H9 (cell line): Measurements from ENCODE around the gene DMBT1. TPM values are rescaled to one million over a fixed set of nuclear protein-coding genes. Genes with fewer than 3 reads are reported as not detected.

Experiments used
- DNase-seq: peaks from one replicate; pipeline ENCODE4 v3.0.0-alpha.2; 2017
- H2AFZ ChIP-seq: one replicate; pipeline ENCODE4 v1.6.1; 2013; ENCODE audit warnings: mild to moderate bottlenecking, low read length, control low read depth, moderate library complexity
- H2AK5ac ChIP-seq: 2 replicates; pipeline ENCODE4 v1.6.1; 2013; ENCODE audit warnings: low read length, control low read depth, mixed read lengths; ENCODE audit not compliant: insufficient read length
- H2BK120ac ChIP-seq: one replicate; pipeline ENCODE4 v1.6.1; 2013; ENCODE audit warnings: low read depth, mild to moderate bottlenecking, low read length, control low read depth, inconsistent platforms; ENCODE audit not compliant: poor library complexity, severe bottlenecking
- H2BK12ac ChIP-seq: 2 replicates; pipeline ENCODE4 v1.6.1; 2013; ENCODE audit warnings: low read length, control low read depth, mixed read lengths, low read depth; ENCODE audit not compliant: insufficient read length
- H2BK15ac ChIP-seq: 2 replicates; pipeline ENCODE4 v1.6.1; 2013; ENCODE audit warnings: low read depth, low read length, control low read depth
- H2BK20ac ChIP-seq: one replicate; pipeline ENCODE4 v1.6.1; 2013; ENCODE audit warnings: low read depth, mild to moderate bottlenecking, low read length, control low read depth, inconsistent platforms; ENCODE audit not compliant: poor library complexity, severe bottlenecking
- H2BK5ac ChIP-seq: 2 replicates; pipeline ENCODE4 v1.6.1; 2013; ENCODE audit warnings: low read length, control low read depth, mixed read lengths; ENCODE audit not compliant: insufficient read length
- H3K14ac ChIP-seq: 2 replicates; pipeline ENCODE4 v1.6.1; 2013; ENCODE audit warnings: low read length, control low read depth; ENCODE audit not compliant: insufficient read depth
- H3K18ac ChIP-seq: 2 replicates; pipeline ENCODE4 v1.6.1; 2013; ENCODE audit warnings: low read depth, mild to moderate bottlenecking, mixed read lengths, low read length, control low read depth; ENCODE audit not compliant: insufficient read length
- H3K23ac ChIP-seq: 2 replicates; pipeline ENCODE4 v1.6.1; 2013; ENCODE audit warnings: low read length, control low read depth, mixed read lengths, low read depth; ENCODE audit not compliant: insufficient read length
- H3K23me2 ChIP-seq: 2 replicates; pipeline ENCODE4 v1.6.1; 2013; ENCODE audit warnings: low read depth, mild to moderate bottlenecking, mixed read lengths, low read length, control low read depth; ENCODE audit not compliant: insufficient read length, poor library complexity, severe bottlenecking
- H3K27ac ChIP-seq: 2 replicates; pipeline ENCODE4 v1.5.1; 2013; ENCODE audit warnings: low read length, control low read depth, mixed read lengths, low read depth; ENCODE audit not compliant: insufficient read length
- H3K27me3 ChIP-seq: 2 replicates; pipeline ENCODE4 v1.6.1; 2013; ENCODE audit warnings: low read length, control low read depth, inconsistent platforms; ENCODE audit not compliant: insufficient read depth
- H3K4ac ChIP-seq: 2 replicates; pipeline ENCODE4 v1.6.1; 2013; ENCODE audit warnings: low read depth, mild to moderate bottlenecking, control low read depth, inconsistent platforms, low read length, moderate library complexity
- H3K4me1 ChIP-seq: 2 replicates; pipeline ENCODE4 v1.6.1; 2013; ENCODE audit warnings: low read length, control low read depth, inconsistent platforms; ENCODE audit not compliant: insufficient read depth
- H3K4me2 ChIP-seq: 2 replicates; pipeline ENCODE4 v1.6.1; 2013; ENCODE audit warnings: low read length, control low read depth, mixed read lengths; ENCODE audit not compliant: insufficient read length, insufficient read depth
- H3K56ac ChIP-seq: 2 replicates; pipeline ENCODE4 v1.6.1; 2013; ENCODE audit warnings: low read depth, mild to moderate bottlenecking, mixed read lengths, low read length, control low read depth; ENCODE audit not compliant: insufficient read length
- H3K79me1 ChIP-seq: 2 replicates; pipeline ENCODE4 v1.6.1; 2013; ENCODE audit warnings: low read depth, mild to moderate bottlenecking, moderate library complexity, low read length, control low read depth, inconsistent platforms; ENCODE audit not compliant: insufficient read depth, poor library complexity, severe bottlenecking
- H3K79me2 ChIP-seq: 2 replicates; pipeline ENCODE4 v1.6.1; 2013; ENCODE audit warnings: low read length, control low read depth, inconsistent platforms; ENCODE audit not compliant: insufficient read depth
- H3K9ac ChIP-seq: 2 replicates; pipeline ENCODE4 v1.6.1; 2013; ENCODE audit warnings: low read length, control low read depth, mixed read lengths; ENCODE audit not compliant: insufficient read length; ENCODE audit errors: extremely low read depth
- H3K9me3 ChIP-seq: one replicate; pipeline ENCODE4 v1.6.1; 2013; ENCODE audit warnings: low read depth, low read length, inconsistent platforms; ENCODE audit not compliant: control insufficient read depth
- H3T11ph ChIP-seq: one replicate; pipeline ENCODE4 v1.6.1; 2013; ENCODE audit warnings: mild to moderate bottlenecking, low read length, control low read depth, inconsistent platforms
- H4K20me1 ChIP-seq: one replicate; pipeline ENCODE4 v1.6.1; 2013; ENCODE audit not compliant: control insufficient read depth, insufficient read length, insufficient read depth
- H4K5ac ChIP-seq: 2 replicates; pipeline ENCODE4 v1.6.1; 2013; ENCODE audit warnings: low read depth, mild to moderate bottlenecking, mixed read lengths, low read length, control low read depth; ENCODE audit not compliant: insufficient read length
- H4K8ac ChIP-seq: replicated peaks from 2 replicates; pipeline ENCODE4 v1.6.1; 2013; ENCODE audit warnings: low read length, control low read depth, mixed read lengths, low read depth; ENCODE audit not compliant: insufficient read length
- H4K91ac ChIP-seq: 2 replicates; pipeline ENCODE4 v1.6.1; 2013; ENCODE audit warnings: low read depth, mild to moderate bottlenecking, moderate library complexity, mixed read lengths, low read length, control low read depth; ENCODE audit not compliant: insufficient read length
- H3K27ac Mint-ChIP-seq, 3 experiments: 2 replicates in 2 of 3; 3 replicates in 1 of 3; pipeline ENCODE4 v1.8.0; 2020 to 2021; ENCODE audit warnings: mixed read lengths in 3 of 3, mild to moderate bottlenecking in 1 of 3, moderate library complexity in 1 of 3
- H3K27me3 Mint-ChIP-seq: 2 replicates; pipeline ENCODE4 v1.8.0; 2021; ENCODE audit warnings: low read depth, mild to moderate bottlenecking, moderate library complexity, mixed read lengths
- H3K36me3 Mint-ChIP-seq, 3 experiments: 2 replicates in 2 of 3; 3 replicates in 1 of 3; pipeline ENCODE4 v1.8.0; 2020 to 2021; ENCODE audit warnings: low read depth in 3 of 3, mixed read lengths in 3 of 3; ENCODE audit not compliant: insufficient read depth in 1 of 3
- H3K4me1 Mint-ChIP-seq, 2 experiments: 2 replicates each; pipeline ENCODE4 v1.8.0; 2020; ENCODE audit warnings: mixed read lengths in 2 of 2
- H3K4me3 Mint-ChIP-seq, 2 experiments: 2 replicates in 1 of 2; 3 replicates in 1 of 2; pipeline ENCODE4 v1.8.0; 2020 to 2021; ENCODE audit warnings: mild to moderate bottlenecking in 2 of 2, mixed read lengths in 2 of 2, moderate library complexity in 1 of 2
- H3K9me3 Mint-ChIP-seq, 2 experiments: 2 replicates in 1 of 2; 3 replicates in 1 of 2; pipeline ENCODE4 v1.8.0; 2020; ENCODE audit warnings: mild to moderate bottlenecking in 2 of 2, mixed read lengths in 2 of 2, moderate library complexity in 1 of 2
- CTCF ChIP-seq: fragments of 200-600 bp; sonication (generic); conservative IDR thresholded peaks from 3 replicates; pipeline ENCODE4 v1.8.0; 2021; ENCODE audit warnings: antibody characterized with exemption, mild to moderate bottlenecking
- WGBS: extraction: QIAGEN DNeasy Blood & Tissue Kit; methylation state at CpG from one replicate; pipeline ENCODE4 v1.1.7; 2013; ENCODE audit warnings: missing lambda C conversion rate, low lambda C conversion rate, mixed read lengths; ENCODE audit not compliant: insufficient read length; ENCODE audit errors: extremely low coverage; 5-methylcytosine and 5-hydroxymethylcytosine counted together
- total RNA-seq: library from RNA; stranded (reverse); gene quantifications from 2 replicates; pipeline ENCODE4 v1.2.1, GENCODE V29; 2021

The DMBT1 gene
- total RNA-seq, 1 experiment from 2014 or later, result 0.04 TPM

DNA sequence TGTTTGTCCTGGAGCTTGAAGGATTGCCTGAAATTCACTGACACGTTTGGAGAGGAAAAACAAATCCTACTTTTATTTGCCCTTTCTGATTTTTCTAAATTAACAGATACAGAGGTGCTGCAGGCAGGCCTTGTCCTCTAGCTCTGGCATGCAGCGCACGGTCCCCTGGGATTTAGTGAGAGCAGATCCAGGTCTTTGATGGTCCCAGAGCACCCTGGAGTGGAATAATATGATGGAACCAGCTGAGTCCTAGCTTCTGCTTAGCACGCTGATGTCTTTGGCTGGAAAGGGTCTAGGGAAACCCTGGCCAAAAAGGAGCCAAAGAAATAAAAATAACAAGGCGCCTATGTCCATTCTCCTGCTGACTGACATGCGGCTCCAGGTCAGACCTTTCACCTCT lies 98.6 kb downstream of the DMBT1 start:
- Histone ChIP-seq H3K4me2 (no peak overlapping the region), H2AFZ (no peak overlapping the region), H2AK5ac (no peak overlapping the region), H3K27ac (no peak overlapping the region), H2BK20ac (no peak overlapping the region), H2BK12ac (no peak overlapping the region), H3K27me3 (no peaks in the 10 kb centered on the region), H2BK120ac (no peak overlapping the region), H3T11ph (no peak overlapping the region), H4K5ac (no peak overlapping the region), H4K20me1 (no peaks in the 10 kb centered on the region), H3K14ac (no peak overlapping the region), H3K4me1 (no peaks in the 10 kb centered on the region), H3K56ac (no peak overlapping the region), H3K4ac (no peak overlapping the region), H3K23ac (no peak overlapping the region), H3K79me2 (no peaks in the 10 kb centered on the region), H4K91ac (no peak overlapping the region), H3K18ac (no peak overlapping the region), H3K79me1 (no peaks in the 10 kb centered on the region), H3K23me2 (no peaks in the 10 kb centered on the region), H4K8ac (no peak overlapping the region), H3K9ac (no peak overlapping the region), H2BK15ac (no peak overlapping the region), H2BK5ac (no peak overlapping the region), H3K9me3 (no peaks in the 10 kb centered on the region)
- H3K4me1 Mint-ChIP-seq, result peaks cover 3 to 4% of the 10 kb centered on the region in 2 experiments; a peak in 1 of 4 replicates
- no peaks in the 10 kb centered on the region for H3K9me3 Mint-ChIP-seq
- DNase-seq, result no peak
- no peaks in the 10 kb centered on the region for H3K36me3 Mint-ChIP-seq
- H3K27me3 Mint-ChIP-seq, result peaks cover 11% of the 10 kb centered on the region
- no peak for TF ChIP-seq CTCF
- no CpG with 5 or more reads among the region's 6 CpGs for WGBS
- no peak overlapping the region for H3K27ac Mint-ChIP-seq
- H3K4me3 Mint-ChIP-seq, result no peak overlapping the region
